ENCODE data around the gene SUPT5H.

The SUPT5H gene

GRCh38 chr19:39514840-39515550, 69.6 kb downstream of the SUPT5H start, which contains the start of gene SELENOV:
SELENOV (plus strand) TSS chr19:39515139; CDS start chr19:39515213, 74 bp downstream.
- peaks cover 19% of the 10 kb centered on the region for H3K27me3 Mint-ChIP-seq
- H3K9me3 Mint-ChIP-seq, result peaks cover 2% of the 10 kb centered on the region
- peaks cover 5% of the 10 kb centered on the region for H3K36me3 Mint-ChIP-seq
- peak within 1 kb of the TSS; percentile 31 for H3K27ac Mint-ChIP-seq
- DNase-seq (ENCODE audit: low spot score in 2 of 2) (no peak), ATAC-seq (ENCODE audit: low read depth) (peak; percentile 72)
- H3K4me1 Mint-ChIP-seq, result peaks cover 12% of the 10 kb centered on the region
- peak within 1 kb of the TSS; percentile 87 for H3K4me3 Mint-ChIP-seq

GRCh38 chr19:39515551-39516191, 70.3 kb downstream of the SUPT5H start:
- no peak for DNase-seq (ENCODE audit: low spot score in 2 of 2)
- no peak for ATAC-seq (ENCODE audit: low read depth)
- peak overlapping the region; percentile 87 for H3K4me3 Mint-ChIP-seq
- H3K4me1 Mint-ChIP-seq, result peaks cover 12% of the 10 kb centered on the region
- H3K36me3 Mint-ChIP-seq, result peaks cover 5% of the 10 kb centered on the region
- peaks cover 2% of the 10 kb centered on the region for H3K9me3 Mint-ChIP-seq
- H3K27me3 Mint-ChIP-seq, result peaks cover 19% of the 10 kb centered on the region
- H3K27ac Mint-ChIP-seq, result peak overlapping the region; percentile 31

- Mint-ChIP-seq H3K4me1 (peaks cover 12% of the 10 kb centered on the region), H3K27me3 (peaks cover 19% of the 10 kb centered on the region), H3K27ac (no peak overlapping the region), H3K36me3 (peaks cover 5% of the 10 kb centered on the region), H3K4me3 (peak overlapping the region; percentile 66), H3K9me3 (peaks cover 2% of the 10 kb centered on the region)
- no peak for DNase-seq (ENCODE audit: low spot score in 2 of 2)
- ATAC-seq (ENCODE audit: low read depth), result peak; percentile 50
These were observed 70.9 kb downstream of the SUPT5H start for GRCh38 chr19:39516270-39516669.

- peaks cover 2% of the 10 kb centered on the region for H3K9me3 Mint-ChIP-seq
- H3K27ac Mint-ChIP-seq, result no peak overlapping the region
- H3K4me3 Mint-ChIP-seq, result no peak overlapping the region
- DNase-seq (ENCODE audit: low spot score in 2 of 2) (no peak), ATAC-seq (ENCODE audit: low read depth) (no peak)
- H3K36me3 Mint-ChIP-seq, result peaks cover 5% of the 10 kb centered on the region
- peaks cover 12% of the 10 kb centered on the region for H3K4me1 Mint-ChIP-seq
- H3K27me3 Mint-ChIP-seq, result peaks cover 19% of the 10 kb centered on the region
These were observed 72.0 kb downstream of the SUPT5H start for GRCh38 chr19:39517432-39517831.

- Mint-ChIP-seq H3K27ac (no peak overlapping the region), H3K36me3 (peaks cover 5% of the 10 kb centered on the region)
These were observed 73.1 kb downstream of the SUPT5H start for GRCh38 chr19:39518458-39518857.

GRCh38 chr19:39518975-39519374, 73.6 kb downstream of the SUPT5H start:
- Mint-ChIP-seq H3K4me1 (peaks cover 12% of the 10 kb centered on the region), H3K27ac (no peak overlapping the region), H3K9me3 (peaks cover 2% of the 10 kb centered on the region), H3K36me3 (peaks cover 5% of the 10 kb centered on the region), H3K4me3 (no peak overlapping the region), H3K27me3 (peaks cover 16% of the 10 kb centered on the region)
- ATAC-seq (ENCODE audit: low read depth) (no peak), DNase-seq (ENCODE audit: low spot score in 2 of 2) (no peak)

More at GRCh38 chr19:39518458-39518857, 73.1 kb downstream of the SUPT5H start:
- peaks cover 2% of the 10 kb centered on the region for H3K9me3 Mint-ChIP-seq
- ATAC-seq (ENCODE audit: low read depth), result no peak
- peaks cover 19% of the 10 kb centered on the region for H3K27me3 Mint-ChIP-seq
- H3K4me1 Mint-ChIP-seq, result peaks cover 12% of the 10 kb centered on the region
- H3K4me3 Mint-ChIP-seq, result no peak overlapping the region
- DNase-seq (ENCODE audit: low spot score in 2 of 2), result no peak

- Mint-ChIP-seq H3K4me1 (peaks cover 8% of the 10 kb centered on the region), H3K27ac (no peak overlapping the region), H3K4me3 (no peak overlapping the region), H3K9me3 (peaks cover 2% of the 10 kb centered on the region), H3K36me3 (peaks cover 5% of the 10 kb centered on the region), H3K27me3 (peaks cover 11% of the 10 kb centered on the region)
- no peak for DNase-seq (ENCODE audit: low spot score in 2 of 2)
- no peak for ATAC-seq (ENCODE audit: low read depth)
These were observed 75.4 kb downstream of the SUPT5H start for GRCh38 chr19:39520541-39521484.

- H3K9me3 Mint-ChIP-seq, result no peaks in the 10 kb centered on the region
- no peaks in the 10 kb centered on the region for H3K27me3 Mint-ChIP-seq
- peaks cover 2% of the 10 kb centered on the region for H3K4me1 Mint-ChIP-seq
- H3K27ac Mint-ChIP-seq, result no peak overlapping the region
- H3K4me3 Mint-ChIP-seq, result no peak overlapping the region
- no peaks in the 10 kb centered on the region for H3K36me3 Mint-ChIP-seq
- no peak for DNase-seq (ENCODE audit: low spot score in 2 of 2)
- peak; percentile 44 for ATAC-seq (ENCODE audit: low read depth)
These were observed 79.1 kb downstream of the SUPT5H start for GRCh38 chr19:39524495-39524894.

- ATAC-seq (ENCODE audit: low read depth), result no peak
- Mint-ChIP-seq H3K27me3 (no peaks in the 10 kb centered on the region), H3K27ac (no peak overlapping the region)
These were observed 79.8 kb downstream of the SUPT5H start for GRCh38 chr19:39525205-39525604.

More at GRCh38 chr19:39525205-39525604, 79.8 kb downstream of the SUPT5H start:
- Mint-ChIP-seq H3K9me3 (no peaks in the 10 kb centered on the region), H3K4me1 (peaks cover 2% of the 10 kb centered on the region), H3K36me3 (no peaks in the 10 kb centered on the region), H3K4me3 (no peak overlapping the region)
- DNase-seq (ENCODE audit: low spot score in 2 of 2), result no peak
